IMR-90 (cell line): Measurements from ENCODE around the gene PRKN. TPM values are rescaled to one million over a fixed set of nuclear protein-coding genes. Genes with fewer than 3 reads are reported as not detected.

Experiments used
- ATAC-seq: fragments of 200-7000 bp; cut with Tn5 transposase; 2 replicates; pipeline ENCODE4 v1.9.1; 2020; ENCODE audit warnings: low read depth, mild to moderate bottlenecking, moderate library complexity
- BruUV-seq: library from RNA; stranded (reverse); fragments of 400-500 nt; replicated peaks from 2 replicates; lab custom pipeline; 2021; lab: Mats Ljungman, UMichigan
- CTCF ChIA-PET: fragments of 300-600 bp; formaldehyde crosslinking; extraction: SDS; loops from one replicate; lab custom pipeline; 2021; ENCODE audit warnings: antibody characterized with exemption; lab: Yijun Ruan, JAX
- POLR2A ChIA-PET: fragments of 300-600 bp; sonication (Branson Sonifier 250); formaldehyde crosslinking; loops from one replicate; lab custom pipeline; 2022; ENCODE audit warnings: antibody characterized with exemption; ENCODE audit not compliant: unreplicated experiment; lab: Charles Lee
- DNase-seq: peaks from one replicate; pipeline ENCODE4 v3.0.0; 2013
- H2AFZ ChIP-seq: replicated peaks from 2 replicates; pipeline ENCODE3; 2013; ENCODE audit warnings: low read length, mild to moderate bottlenecking; ENCODE audit not compliant: poor library complexity
- H2AK5ac ChIP-seq: 2 replicates; pipeline ENCODE4 v1.6.1; 2013; ENCODE audit warnings: low read depth, low read length, inconsistent platforms
- H2AK9ac ChIP-seq: replicated peaks from 2 replicates; pipeline ENCODE3; 2013; ENCODE audit warnings: mild to moderate bottlenecking, low read depth, low read length, moderate library complexity; ENCODE audit not compliant: poor library complexity
- H2BK120ac ChIP-seq: 2 replicates; pipeline ENCODE4 v1.6.1; 2013; ENCODE audit warnings: low read depth, low read length, inconsistent platforms
- H2BK15ac ChIP-seq: 3 replicates; pipeline ENCODE4 v1.6.1; 2013; ENCODE audit warnings: low read depth, low read length, inconsistent platforms
- H2BK20ac ChIP-seq: 2 replicates; pipeline ENCODE4 v1.6.1; 2013; ENCODE audit warnings: low read depth, mild to moderate bottlenecking, inconsistent platforms, low read length, moderate library complexity
- H2BK5ac ChIP-seq: 2 replicates; pipeline ENCODE4 v1.6.1; 2013; ENCODE audit warnings: mild to moderate bottlenecking, low read depth, low read length, inconsistent platforms; ENCODE audit not compliant: poor library complexity, severe bottlenecking
- H3K14ac ChIP-seq: replicated peaks from 2 replicates; pipeline ENCODE4 v1.6.1; 2013; ENCODE audit warnings: low read depth, low read length, inconsistent platforms
- H3K18ac ChIP-seq: 2 replicates; pipeline ENCODE4 v1.6.1; 2013; ENCODE audit warnings: low read depth, low read length, control low read depth
- H3K23ac ChIP-seq: 2 replicates; pipeline ENCODE4 v1.6.1; 2013; ENCODE audit warnings: low read depth, low read length, inconsistent platforms
- H3K27ac ChIP-seq: 2 replicates; pipeline ENCODE4 v1.5.1; 2013; ENCODE audit warnings: mild to moderate bottlenecking, control low read depth, low read length; ENCODE audit not compliant: insufficient read depth
- H3K27me3 ChIP-seq: 2 replicates; pipeline ENCODE4 v1.6.1; 2013; ENCODE audit warnings: low read length; ENCODE audit not compliant: control insufficient read depth, insufficient read depth
- H3K36me3 ChIP-seq: 2 replicates; pipeline ENCODE4 v1.6.1; 2013; ENCODE audit warnings: low read length, mixed read lengths; ENCODE audit not compliant: control insufficient read depth, insufficient read depth
- H3K4ac ChIP-seq: 2 replicates; pipeline ENCODE4 v1.6.1; 2013; ENCODE audit warnings: low read depth, low read length, inconsistent platforms
- H3K4me1 ChIP-seq: 2 replicates; pipeline ENCODE4 v1.6.1; 2013; ENCODE audit warnings: low read length, mixed read lengths; ENCODE audit not compliant: control insufficient read depth, insufficient read depth
- H3K4me2 ChIP-seq: 2 replicates; pipeline ENCODE4 v1.6.1; 2013; ENCODE audit warnings: low read depth, mild to moderate bottlenecking, control low read depth, low read length, moderate library complexity
- H3K4me3 ChIP-seq: 2 replicates; pipeline ENCODE4 v1.5.1; 2013; ENCODE audit warnings: low read depth, mild to moderate bottlenecking, control low read depth, low read length, moderate library complexity; ENCODE audit not compliant: insufficient read depth
- H3K56ac ChIP-seq: 2 replicates; pipeline ENCODE4 v1.6.1; 2013; ENCODE audit warnings: low read length, inconsistent platforms; ENCODE audit not compliant: insufficient read depth; ENCODE audit errors: extremely low read depth
- H3K79me1 ChIP-seq, 2 experiments: 2 replicates each; pipeline ENCODE4 v1.6.1; 2013; ENCODE audit warnings: low read length in 2 of 2, inconsistent platforms in 1 of 2, low read depth in 1 of 2
- H3K9ac ChIP-seq: 2 replicates; pipeline ENCODE4 v1.6.1; 2013; ENCODE audit warnings: low read depth, low read length, control low read depth
- H3K9me1 ChIP-seq: 2 replicates; pipeline ENCODE4 v1.6.1; 2013; ENCODE audit warnings: low read length, inconsistent platforms; ENCODE audit not compliant: insufficient read depth
- H3K9me3 ChIP-seq: 2 replicates; pipeline ENCODE4 v1.6.1; 2013; ENCODE audit warnings: low read length; ENCODE audit not compliant: control insufficient read depth, insufficient read depth
- H4K20me1 ChIP-seq: 2 replicates; pipeline ENCODE4 v1.6.1; 2013; ENCODE audit warnings: low read length, inconsistent platforms; ENCODE audit not compliant: insufficient read depth
- H4K5ac ChIP-seq: 2 replicates; pipeline ENCODE4 v1.6.1; 2013; ENCODE audit warnings: mild to moderate bottlenecking, low read depth, low read length, control low read depth
- H4K8ac ChIP-seq, 2 experiments: 2 replicates each; pipeline ENCODE4 v1.6.1; 2013; ENCODE audit warnings: low read depth in 2 of 2, low read length in 2 of 2, control low read depth in 1 of 2, inconsistent platforms in 1 of 2
- H4K91ac ChIP-seq: 2 replicates; pipeline ENCODE4 v1.6.1; 2013; ENCODE audit warnings: low read depth, low read length, inconsistent platforms; ENCODE audit not compliant: insufficient read depth
- BHLHE40 ChIP-seq: fragments of 150-350 bp; IDR thresholded peaks from 2 replicates; pipeline ENCODE4 v1.6.1; 2016; ENCODE audit warnings: mild to moderate bottlenecking, low read depth, low read length
- CEBPB ChIP-seq: IDR thresholded peaks from 2 replicates; pipeline ENCODE4 v1.6.1; 2012; ENCODE audit warnings: low read depth, low read length, improper control_type of control experiment
- CHD1 ChIP-seq: IDR thresholded peaks from 2 replicates; pipeline ENCODE4 v1.6.1; 2012; ENCODE audit warnings: low read depth, low read length, improper control_type of control experiment
- MAFK ChIP-seq: IDR thresholded peaks from 2 replicates; pipeline ENCODE4 v1.6.1; 2012; ENCODE audit warnings: low read depth, low read length, improper control_type of control experiment
- RAD21 ChIP-seq: IDR thresholded peaks from 2 replicates; pipeline ENCODE4 v1.6.1; 2012; ENCODE audit warnings: low read length, improper control_type of control experiment
- WGBS, 2 experiments: methylation state at CpG; one replicate each; pipeline versions ENCODE4 v1.1.5 to v1.1.7; 2013; ENCODE audit warnings: missing lambda C conversion rate in 2 of 2; ENCODE audit not compliant: insufficient read length in 1 of 2; ENCODE audit errors: extremely low coverage in 2 of 2; 5-methylcytosine and 5-hydroxymethylcytosine counted together
- dilution Hi-C: fragments of 300-500 bp; cut with HindIII; formaldehyde crosslinking; loops from one replicate; pipeline ENCODE4 v1.14.3; 2018; ENCODE audit warnings: low sequenced_read_pairs; ENCODE audit not compliant: unreplicated experiment
- in situ Hi-C: fragments of 300-500 bp; cut with MboI; formaldehyde crosslinking; loops from 3 replicates; pipeline ENCODE4 v1.14.3; 2019; ENCODE audit warnings: low sequenced_read_pairs, inconsistent platforms, mixed read lengths
- intact Hi-C: fragments of 100-400 bp; cut with micrococcal nuclease; formaldehyde crosslinking; loops from 2 replicates; pipeline ENCODE4 v1.10.0; 2022
- polyA plus RNA-seq, 3 experiments: library from polyadenylated mRNA; depleted of rRNA; stranded (reverse); fragments of >200 nt; gene quantifications; 2 replicates each; pipeline ENCODE4 v1.2.3, GENCODE V29; 2012; ENCODE audit warnings: low replicate concordance in 1 of 3
- total RNA-seq: library from RNA; depleted of rRNA; stranded (reverse); fragments of >200 nt; gene quantifications from 2 replicates; pipeline ENCODE4 v1.2.3, GENCODE V29; 2012
- TF ChIP-seq, protein P1 (sequence below): fragments of 150-350 bp; IDR thresholded peaks from 2 replicates; pipeline ENCODE4 v1.6.1; 2017; ENCODE audit warnings: mild to moderate bottlenecking, antibody characterized with exemption, low read length, low read depth

PRKN gene
- total and polyA plus RNA-seq, 2 of the 4 experiments (the other 2 are of a cell fraction), result 0.15 to 0.18 TPM

DNA sequence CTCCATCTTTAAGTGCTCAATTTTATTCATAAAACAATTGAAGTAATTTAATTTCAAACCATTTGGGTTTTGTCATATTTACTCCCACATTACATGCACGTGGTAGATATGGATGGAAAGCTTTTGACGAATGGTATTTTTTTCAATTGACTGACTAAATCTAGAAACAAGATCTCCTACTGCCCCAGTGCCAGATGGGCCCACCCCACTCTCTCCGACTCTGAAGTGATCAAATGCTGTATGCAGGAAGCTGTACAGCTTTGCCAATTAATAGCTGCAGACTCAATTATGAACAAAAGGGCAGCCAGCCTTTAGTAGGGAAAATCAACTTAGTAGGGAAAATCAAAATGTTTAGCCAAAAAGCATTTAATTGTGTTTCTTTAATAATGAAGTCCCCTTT lies 46.4 kb upstream of the PRKN start:
- Histone ChIP-seq H4K20me1 (no peaks in the 10 kb centered on the region), H3K23ac (no peak overlapping the region), H4K91ac (no peak overlapping the region), H4K5ac (no peak overlapping the region), H3K27ac (no peak overlapping the region), H3K4me3 (no peak overlapping the region), H3K4me1 (no peaks in the 10 kb centered on the region), H3K27me3 (no peaks in the 10 kb centered on the region), H2BK15ac (no peak overlapping the region), H3K9ac (no peak overlapping the region), H3K18ac (no peak overlapping the region), H3K4ac (no peak overlapping the region), H3K14ac (no peak overlapping the region), H3K36me3 (no peaks in the 10 kb centered on the region), H3K79me1 (no peaks in the 10 kb centered on the region), H2AK9ac (no peak overlapping the region), H3K56ac (no peak overlapping the region), H3K9me3 (peaks cover 11% of the 10 kb centered on the region), H2BK5ac (no peak overlapping the region), H2BK120ac (no peak overlapping the region), H2AFZ (no peak overlapping the region), H4K8ac (no peak overlapping the region), H3K4me2 (no peak overlapping the region), H3K9me1 (no peaks in the 10 kb centered on the region), H2AK5ac (no peak overlapping the region), H2BK20ac (no peak overlapping the region)
- no TSS peak for BruUV-seq
- POLR2A ChIA-PET, result no interaction called here
- ATAC-seq (no peak), DNase-seq (no peak)
- intact Hi-C loops (no loop called here), dilution Hi-C loops (no loop called here), in situ Hi-C loops (no loop called here)
- TF ChIP-seq, protein P1, sequence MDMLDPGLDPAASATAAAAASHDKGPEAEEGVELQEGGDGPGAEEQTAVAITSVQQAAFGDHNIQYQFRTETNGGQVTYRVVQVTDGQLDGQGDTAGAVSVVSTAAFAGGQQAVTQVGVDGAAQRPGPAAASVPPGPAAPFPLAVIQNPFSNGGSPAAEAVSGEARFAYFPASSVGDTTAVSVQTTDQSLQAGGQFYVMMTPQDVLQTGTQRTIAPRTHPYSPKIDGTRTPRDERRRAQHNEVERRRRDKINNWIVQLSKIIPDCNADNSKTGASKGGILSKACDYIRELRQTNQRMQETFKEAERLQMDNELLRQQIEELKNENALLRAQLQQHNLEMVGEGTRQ, result no peak
- TF ChIP-seq CHD1 (no peak), CEBPB (no peak), BHLHE40 (no peak), MAFK (no peak), RAD21 (no peak)
- CTCF ChIA-PET, result no interaction called here
- no CpG with 5 or more reads among the region's 3 CpGs for WGBS, 2 experiments
